Loucy (cell line): ENCODE data around the gene PPM1G.

Source experiments
- H2AFZ ChIP-seq: fragments of 200-600 bp; sonication (generic); 2 replicates; pipeline ENCODE4 v1.6.0; 2016; ENCODE audit warnings: antibody characterized with exemption, mild to moderate bottlenecking, low read length, moderate library complexity
- H3F3A ChIP-seq: fragments of 200-600 bp; 2 replicates; pipeline ENCODE4 v1.6.0; 2016; ENCODE audit warnings: antibody characterized with exemption, low read depth, mild to moderate bottlenecking
- H3K27me3 ChIP-seq: fragments of 200-600 bp; sonication (generic); 2 replicates; pipeline ENCODE4 v1.6.1; 2014; ENCODE audit warnings: low read length, mild to moderate bottlenecking; ENCODE audit not compliant: insufficient read depth, poor library complexity, severe bottlenecking
- H3K36me3 ChIP-seq: fragments of 200-600 bp; sonication (generic); 2 replicates; pipeline ENCODE4 v1.6.1; 2016; ENCODE audit warnings: low read length; ENCODE audit not compliant: insufficient read depth
- H3K4me1 ChIP-seq: fragments of 200-600 bp; sonication (generic); 2 replicates; pipeline ENCODE4 v1.5.1; 2014; ENCODE audit warnings: low read length, mild to moderate bottlenecking; ENCODE audit not compliant: insufficient read depth, poor library complexity, severe bottlenecking
- H3K4me2 ChIP-seq: fragments of 200-600 bp; sonication (generic); 2 replicates; pipeline ENCODE4 v1.6.0; 2014; ENCODE audit warnings: antibody characterized with exemption, low read length, low read depth, mild to moderate bottlenecking; ENCODE audit not compliant: poor library complexity, severe bottlenecking
- H3K4me3 ChIP-seq: fragments of 200-600 bp; sonication (generic); 2 replicates; pipeline ENCODE4 v1.5.1; 2014; ENCODE audit warnings: low read length, mild to moderate bottlenecking, mixed read lengths; ENCODE audit not compliant: poor library complexity, severe bottlenecking
- H3K79me2 ChIP-seq: fragments of 200-600 bp; sonication (generic); 2 replicates; pipeline ENCODE4 v1.6.1; 2014; ENCODE audit warnings: low read length; ENCODE audit not compliant: insufficient read depth
- H3K9ac ChIP-seq: fragments of 200-600 bp; sonication (generic); 2 replicates; pipeline ENCODE4 v1.6.0; 2014; ENCODE audit warnings: mild to moderate bottlenecking, low read depth, low read length, moderate library complexity; ENCODE audit not compliant: poor library complexity, severe bottlenecking
- H3K9me2 ChIP-seq: fragments of 200-600 bp; sonication (generic); replicated peaks from 2 replicates; pipeline ENCODE4 v1.6.1; 2016; ENCODE audit warnings: low read depth, low read length, mixed read lengths
- H3K9me3 ChIP-seq: fragments of 200-600 bp; sonication (generic); 2 replicates; pipeline ENCODE4 v1.6.1; 2014; ENCODE audit warnings: mild to moderate bottlenecking, antibody characterized with exemption, low read length, low read depth; ENCODE audit not compliant: insufficient read depth
- H4K20me1 ChIP-seq: fragments of 200-600 bp; sonication (generic); 2 replicates; pipeline ENCODE4 v1.6.0; 2014; ENCODE audit warnings: antibody characterized with exemption, low read length, mild to moderate bottlenecking; ENCODE audit not compliant: insufficient read depth, poor library complexity, severe bottlenecking
- EZH2phosphoT487 ChIP-seq: fragments of 200-600 bp; IDR thresholded peaks from 2 replicates; pipeline ENCODE4 v1.6.1; 2018; ENCODE audit warnings: antibody characterized with exemption, mild to moderate bottlenecking, moderate library complexity, borderline replicate concordance
- TF ChIP-seq, protein P1 (sequence below): fragments of 200-600 bp; sonication (generic); conservative IDR thresholded peaks from 2 replicates; pipeline ENCODE4 v1.5.1; 2014; ENCODE audit warnings: mild to moderate bottlenecking, antibody characterized with exemption, low read length

The PPM1G gene

DNA sequence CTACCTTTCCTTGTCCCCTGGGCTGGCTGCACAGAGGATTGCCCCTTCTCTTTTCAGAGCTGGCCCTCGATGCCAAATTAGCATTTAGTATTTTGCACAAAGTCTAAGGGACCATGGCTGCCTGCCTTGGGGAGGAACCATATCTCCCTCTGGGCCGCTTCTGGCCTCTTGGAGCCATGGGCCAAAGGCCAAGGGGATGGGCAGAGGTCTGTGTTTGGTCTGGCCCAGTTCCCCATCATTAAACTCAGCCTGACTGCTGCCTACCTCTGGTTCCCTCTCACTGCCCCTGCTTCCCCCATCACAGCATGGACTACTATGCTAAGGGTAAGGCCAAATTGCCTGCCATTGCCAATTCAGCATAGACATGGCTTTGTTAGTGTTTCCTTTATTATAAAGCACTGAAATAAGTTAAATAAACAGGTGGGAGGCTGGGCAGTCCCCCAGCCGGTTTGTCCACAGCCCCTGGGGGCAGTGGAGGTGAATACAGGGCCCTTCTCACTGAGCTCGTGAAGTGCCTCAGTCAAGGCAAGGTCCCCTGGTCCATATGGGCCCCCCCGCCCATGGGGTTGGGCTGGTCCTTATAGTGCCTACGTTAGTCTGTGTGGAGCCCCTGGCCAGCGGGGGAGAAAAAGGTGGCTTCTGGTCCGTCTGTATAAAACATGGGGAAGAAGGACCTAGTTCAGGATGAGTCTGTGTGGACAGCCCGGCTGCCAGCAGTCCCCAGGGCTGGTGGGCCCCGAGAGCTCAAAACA is 32.3 kb downstream of the PPM1G start:
- H4K20me1 ChIP-seq, result peaks cover 2% of the 10 kb centered on the region
- H3K4me2 ChIP-seq, result no peak overlapping the region
- peaks cover 4% of the 10 kb centered on the region; the same call in 1 of the 2 replicates for H3F3A ChIP-seq
- no peak overlapping the region for H3K9ac ChIP-seq
- H3K4me3 ChIP-seq, result no peak overlapping the region
- H3K36me3 ChIP-seq, result peaks cover 66% of the 10 kb centered on the region; the same call in 1 of the 2 replicates
- no peak overlapping the region for H2AFZ ChIP-seq
- no peaks in the 10 kb centered on the region for H3K9me2 ChIP-seq
- TF ChIP-seq, protein P1, sequence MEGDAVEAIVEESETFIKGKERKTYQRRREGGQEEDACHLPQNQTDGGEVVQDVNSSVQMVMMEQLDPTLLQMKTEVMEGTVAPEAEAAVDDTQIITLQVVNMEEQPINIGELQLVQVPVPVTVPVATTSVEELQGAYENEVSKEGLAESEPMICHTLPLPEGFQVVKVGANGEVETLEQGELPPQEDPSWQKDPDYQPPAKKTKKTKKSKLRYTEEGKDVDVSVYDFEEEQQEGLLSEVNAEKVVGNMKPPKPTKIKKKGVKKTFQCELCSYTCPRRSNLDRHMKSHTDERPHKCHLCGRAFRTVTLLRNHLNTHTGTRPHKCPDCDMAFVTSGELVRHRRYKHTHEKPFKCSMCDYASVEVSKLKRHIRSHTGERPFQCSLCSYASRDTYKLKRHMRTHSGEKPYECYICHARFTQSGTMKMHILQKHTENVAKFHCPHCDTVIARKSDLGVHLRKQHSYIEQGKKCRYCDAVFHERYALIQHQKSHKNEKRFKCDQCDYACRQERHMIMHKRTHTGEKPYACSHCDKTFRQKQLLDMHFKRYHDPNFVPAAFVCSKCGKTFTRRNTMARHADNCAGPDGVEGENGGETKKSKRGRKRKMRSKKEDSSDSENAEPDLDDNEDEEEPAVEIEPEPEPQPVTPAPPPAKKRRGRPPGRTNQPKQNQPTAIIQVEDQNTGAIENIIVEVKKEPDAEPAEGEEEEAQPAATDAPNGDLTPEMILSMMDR, result no peak
- TF ChIP-seq EZH2phosphoT487, result no peak
- peaks cover 12% of the 10 kb centered on the region for H3K4me1 ChIP-seq
- no peaks in the 10 kb centered on the region for H3K27me3 ChIP-seq
- H3K9me3 ChIP-seq, result no peaks in the 10 kb centered on the region
- H3K79me2 ChIP-seq, result peaks cover 18% of the 10 kb centered on the region

- Histone ChIP-seq H3K9me2 (no peaks in the 10 kb centered on the region), H3K9me3 (no peaks in the 10 kb centered on the region), H2AFZ (no peak overlapping the region), H3K36me3 (peaks cover 59% of the 10 kb centered on the region; the same call in 1 of the 2 replicates), H3F3A (peaks cover 4% of the 10 kb centered on the region; the same call in 1 of the 2 replicates), H3K9ac (no peak overlapping the region), H4K20me1 (peaks cover 8% of the 10 kb centered on the region), H3K79me2 (peaks cover 25% of the 10 kb centered on the region), H3K4me1 (peaks cover 18% of the 10 kb centered on the region), H3K4me2 (no peak overlapping the region), H3K27me3 (no peaks in the 10 kb centered on the region), H3K4me3 (no peak overlapping the region)
- TF ChIP-seq EZH2phosphoT487, result no peak
- TF ChIP-seq, protein P1, result no peak
Observed at GRCh38 chr2:27376151-27376865, 33.1 kb downstream of the PPM1G start.

GRCh38 chr2:27375513-27376099 is 33.8 kb downstream of the PPM1G start:
- Histone ChIP-seq H3K4me3 (no peak overlapping the region), H3K4me2 (no peak overlapping the region), H3K4me1 (peaks cover 19% of the 10 kb centered on the region), H3K27me3 (no peaks in the 10 kb centered on the region), H3F3A (peaks cover 4% of the 10 kb centered on the region; the same call in 1 of the 2 replicates), H3K9me2 (no peaks in the 10 kb centered on the region), H3K79me2 (peaks cover 32% of the 10 kb centered on the region), H3K36me3 (peaks cover 55% of the 10 kb centered on the region; the same call in 1 of the 2 replicates), H2AFZ (no peak overlapping the region), H3K9ac (no peak overlapping the region), H4K20me1 (peaks cover 9% of the 10 kb centered on the region), H3K9me3 (no peaks in the 10 kb centered on the region)
- TF ChIP-seq EZH2phosphoT487, result no peak
- TF ChIP-seq, protein P1, result no peak
